Measurements from ENCODE around the gene SUMF1. TPM values are rescaled to one million over a fixed set of nuclear protein-coding genes. Genes with fewer than 3 reads are reported as not detected.

SUMF1 gene
- polyA plus RNA-seq, 1 donor (not counting 4 experiments of a cell fraction or from before 2014, with no cell fraction given) = 36.1 TPM

- H2AFZ ChIP-seq (ENCODE audit: control insufficient read depth, low read length) = peak overlapping the region; percentile 88
- DNase-seq (ENCODE audit: low read depth, low spot score) (peak; percentile 33), FAIRE-seq (peak; percentile 26)
- H3K4me3 ChIP-seq (ENCODE audit: control insufficient read depth in 2 of 3, extremely low read depth in 1 of 3, insufficient read depth in 2 of 3, low read depth in 1 of 3, low read length in 3 of 3) = peak overlapping the region; percentile 72 to 80 (median 79)
- peak overlapping the region; percentile 90 for H3K9ac ChIP-seq (ENCODE audit: control insufficient read depth, extremely low read depth, insufficient read depth, low read length)
- peak overlapping the region; percentile 89 for H3K4me2 ChIP-seq (ENCODE audit: control insufficient read depth, extremely low read depth, insufficient read depth, low read depth, low read length)
- no peaks in the 10 kb centered on the region for H3K79me2 ChIP-seq (ENCODE audit: control insufficient read depth, insufficient read depth, low read length)
- H3K4me1 ChIP-seq (ENCODE audit: control insufficient read depth, extremely low read depth, insufficient read depth, low read length) = peaks cover 16% of the 10 kb centered on the region
- no peaks in the 10 kb centered on the region for H3K9me3 ChIP-seq (ENCODE audit: control insufficient read depth, low read depth, low read length)
- H3K36me3 ChIP-seq (ENCODE audit: control insufficient read depth in 2 of 2, extremely low read depth in 1 of 2, insufficient read depth in 2 of 2, low read length in 2 of 2) = no peaks in the 10 kb centered on the region
- no peaks in the 10 kb centered on the region for H3K27me3 ChIP-seq (ENCODE audit: control insufficient read depth, extremely low read depth, insufficient read depth, low read length)
- H4K20me1 ChIP-seq (ENCODE audit: control insufficient read depth, extremely low read depth, insufficient read depth, low read length) = no peaks in the 10 kb centered on the region
- TF ChIP-seq EZH2 (IDR thresholded peaks at IDR 0.05; ENCODE audit: low read length) (no peak), CTCF (optimal IDR thresholded peaks at IDR 0.05 in 1 of 3, IDR thresholded peaks at IDR 0.05 in 1 of 3, conservative IDR thresholded peaks at IDR 0.05 in 1 of 3; ENCODE audit: extremely low read depth in 1 of 3, insufficient read depth in 2 of 3, low read length in 3 of 3) (no peak)
- dilution Hi-C loops (cut with MboI; ENCODE audit: extremely low pct_ligation_motif_present, low sequenced_read_pairs) = no loop called here
- H3K9me1 ChIP-seq (ENCODE audit: control insufficient read depth, extremely low read depth, insufficient read depth, low read length) = no peaks in the 10 kb centered on the region
- H3K27ac ChIP-seq (ENCODE audit: control insufficient read depth, insufficient read depth, low read length) = peak overlapping the region; percentile 83
Measured at GRCh38 chr3:4492208-4493013, 25.3 kb upstream of the SUMF1 start.

GRCh38 chr3:4491855-4492207 lies 24.8 kb upstream of the SUMF1 start:
- no peak overlapping the region for H2AFZ ChIP-seq (ENCODE audit: control insufficient read depth, low read length)
- no peak for DNase-seq (ENCODE audit: low read depth, low spot score)
- H3K27ac ChIP-seq (ENCODE audit: control insufficient read depth, insufficient read depth, low read length) = no peak overlapping the region

More at GRCh38 chr3:4491855-4492207, 24.8 kb upstream of the SUMF1 start:
- dilution Hi-C loops (cut with MboI; ENCODE audit: extremely low pct_ligation_motif_present, low sequenced_read_pairs) = no loop called here
- no peaks in the 10 kb centered on the region for H3K9me1 ChIP-seq (ENCODE audit: control insufficient read depth, extremely low read depth, insufficient read depth, low read length)
- TF ChIP-seq CTCF (optimal IDR thresholded peaks at IDR 0.05 in 1 of 3, IDR thresholded peaks at IDR 0.05 in 1 of 3, conservative IDR thresholded peaks at IDR 0.05 in 1 of 3; ENCODE audit: extremely low read depth in 1 of 3, insufficient read depth in 2 of 3, low read length in 3 of 3) = no peak
- no peak for TF ChIP-seq EZH2 (IDR thresholded peaks at IDR 0.05; ENCODE audit: low read length)
- H3K36me3 ChIP-seq (ENCODE audit: control insufficient read depth in 2 of 2, extremely low read depth in 1 of 2, insufficient read depth in 2 of 2, low read length in 2 of 2) = no peaks in the 10 kb centered on the region
- H3K4me2 ChIP-seq (ENCODE audit: control insufficient read depth, extremely low read depth, insufficient read depth, low read depth, low read length) = peak overlapping the region; percentile 89
- H4K20me1 ChIP-seq (ENCODE audit: control insufficient read depth, extremely low read depth, insufficient read depth, low read length) = no peaks in the 10 kb centered on the region
- H3K27me3 ChIP-seq (ENCODE audit: control insufficient read depth, extremely low read depth, insufficient read depth, low read length) = no peaks in the 10 kb centered on the region
- H3K4me3 ChIP-seq (ENCODE audit: control insufficient read depth in 2 of 3, extremely low read depth in 1 of 3, insufficient read depth in 2 of 3, low read depth in 1 of 3, low read length in 3 of 3) = peak overlapping the region; percentile 72 to 80 (median 79)
- H3K9me3 ChIP-seq (ENCODE audit: control insufficient read depth, low read depth, low read length) = no peaks in the 10 kb centered on the region
- FAIRE-seq = no peak
- no peaks in the 10 kb centered on the region for H3K79me2 ChIP-seq (ENCODE audit: control insufficient read depth, insufficient read depth, low read length)
- peaks cover 16% of the 10 kb centered on the region for H3K4me1 ChIP-seq (ENCODE audit: control insufficient read depth, extremely low read depth, insufficient read depth, low read length)
- no peak overlapping the region for H3K9ac ChIP-seq (ENCODE audit: control insufficient read depth, extremely low read depth, insufficient read depth, low read length)

Measured in keratinocyte (primary cell).